ENCODE results near the gene TTC23L.
A peak's percentile ranks its signal among the peaks of the same experiment; 100 is the strongest.
"Not testable (repeated sequence)": the region's sequence is repeated elsewhere in the genome, so short reads cannot be mapped to it uniquely, and the experiment has no call there.

Gene TTC23L

DNA sequence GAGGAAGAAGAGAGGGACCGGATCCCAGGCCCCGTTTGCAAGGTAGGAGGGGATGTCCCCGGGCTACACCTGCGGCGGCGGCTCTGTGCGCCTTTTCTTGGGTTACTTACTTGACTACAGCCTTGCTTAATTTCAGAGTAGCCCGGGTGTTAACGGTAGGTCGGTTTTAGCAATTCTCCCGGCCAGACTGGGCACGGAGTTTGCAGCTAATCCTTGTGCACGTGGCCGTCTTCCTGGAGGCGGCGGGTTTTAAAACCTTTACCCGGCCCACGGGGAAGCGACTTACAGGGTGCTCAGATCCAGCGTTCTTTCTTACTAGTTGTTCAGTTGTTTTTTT lies 76.9 kb downstream of the TTC23L start:
- DNase-seq (ENCODE audit: low read depth), result peak; percentile 33
- peak overlapping the region; percentile 68 for H3K4me3 ChIP-seq (ENCODE audit: low read depth, low read length)
- TF ChIP-seq, protein P1, sequence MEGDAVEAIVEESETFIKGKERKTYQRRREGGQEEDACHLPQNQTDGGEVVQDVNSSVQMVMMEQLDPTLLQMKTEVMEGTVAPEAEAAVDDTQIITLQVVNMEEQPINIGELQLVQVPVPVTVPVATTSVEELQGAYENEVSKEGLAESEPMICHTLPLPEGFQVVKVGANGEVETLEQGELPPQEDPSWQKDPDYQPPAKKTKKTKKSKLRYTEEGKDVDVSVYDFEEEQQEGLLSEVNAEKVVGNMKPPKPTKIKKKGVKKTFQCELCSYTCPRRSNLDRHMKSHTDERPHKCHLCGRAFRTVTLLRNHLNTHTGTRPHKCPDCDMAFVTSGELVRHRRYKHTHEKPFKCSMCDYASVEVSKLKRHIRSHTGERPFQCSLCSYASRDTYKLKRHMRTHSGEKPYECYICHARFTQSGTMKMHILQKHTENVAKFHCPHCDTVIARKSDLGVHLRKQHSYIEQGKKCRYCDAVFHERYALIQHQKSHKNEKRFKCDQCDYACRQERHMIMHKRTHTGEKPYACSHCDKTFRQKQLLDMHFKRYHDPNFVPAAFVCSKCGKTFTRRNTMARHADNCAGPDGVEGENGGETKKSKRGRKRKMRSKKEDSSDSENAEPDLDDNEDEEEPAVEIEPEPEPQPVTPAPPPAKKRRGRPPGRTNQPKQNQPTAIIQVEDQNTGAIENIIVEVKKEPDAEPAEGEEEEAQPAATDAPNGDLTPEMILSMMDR (IDR thresholded peaks at IDR 0.05; ENCODE audit: insufficient read depth, low read depth, low read length, missing control alignments), result no peak

DNA sequence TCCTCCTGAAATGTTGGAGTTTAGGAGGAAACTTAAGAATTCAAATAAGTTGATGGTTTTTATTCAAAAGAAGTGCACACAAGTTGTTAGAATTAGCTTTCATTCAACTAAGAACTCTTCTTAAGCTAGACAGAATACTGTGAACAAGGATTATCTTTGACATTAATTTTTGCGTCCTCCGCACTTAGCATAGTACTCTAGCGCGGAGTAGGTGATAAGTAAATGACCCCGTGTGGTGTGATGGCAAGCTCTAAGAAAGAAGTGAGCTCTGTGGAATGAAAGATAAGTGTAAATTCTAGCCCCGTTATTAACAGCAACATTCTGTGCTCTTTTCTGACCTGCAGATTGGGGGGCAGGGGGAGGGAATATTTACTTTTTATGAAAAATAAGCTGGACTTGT lies 77.6 kb downstream of the TTC23L start:
- H3K4me3 ChIP-seq (ENCODE audit: low read depth, low read length), result peak overlapping the region; percentile 68
- DNase-seq (ENCODE audit: low read depth), result no peak
- TF ChIP-seq, protein P1 (IDR thresholded peaks at IDR 0.05; ENCODE audit: insufficient read depth, low read depth, low read length, missing control alignments), result no peak

DNA sequence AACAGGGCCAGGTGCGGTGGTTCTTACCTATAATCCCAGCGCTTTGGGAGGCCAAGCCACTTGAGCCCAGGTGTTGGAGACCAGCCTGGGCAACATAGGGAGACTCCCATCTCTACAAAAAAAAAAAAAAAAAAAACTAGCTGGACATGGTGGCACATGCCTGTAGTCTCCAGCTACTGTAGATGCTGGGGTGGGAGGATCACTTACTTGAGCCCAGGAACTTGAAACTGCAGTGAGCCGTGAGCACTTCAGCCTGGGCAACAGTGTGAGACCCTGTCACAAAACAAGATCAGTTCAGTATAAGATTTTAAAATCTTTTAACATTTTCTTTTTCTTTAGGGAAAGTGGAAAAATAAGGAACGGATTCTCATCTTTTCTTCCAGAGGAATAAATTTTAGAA lies 79.1 kb downstream of the TTC23L start:
- H3K4me3 ChIP-seq (ENCODE audit: low read depth, low read length), result no peak overlapping the region; the same call in 1 of the 2 replicates
- no peak for DNase-seq (ENCODE audit: low read depth)
- TF ChIP-seq, protein P1 (IDR thresholded peaks at IDR 0.05; ENCODE audit: insufficient read depth, low read depth, low read length, missing control alignments), result no peak

DNA sequence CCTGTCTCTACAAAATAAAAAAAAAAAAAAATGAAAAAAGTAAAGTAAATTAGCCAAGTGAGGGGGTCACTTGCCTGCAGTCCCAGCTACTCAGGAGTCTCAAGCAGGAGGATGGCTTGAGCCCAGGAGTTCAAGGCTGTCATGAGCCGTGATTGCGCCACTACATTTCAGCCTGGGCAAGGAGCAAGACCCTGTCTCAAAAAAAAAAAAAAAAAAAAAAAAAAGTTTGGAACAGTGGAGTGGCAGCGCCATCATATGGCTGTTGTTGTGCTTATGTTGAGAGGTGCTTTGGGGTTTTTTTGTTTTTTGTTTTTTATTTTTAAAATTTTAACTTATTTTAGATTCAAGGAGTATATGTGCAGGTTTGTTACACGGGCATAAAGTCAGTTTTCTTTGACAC lies 80.1 kb downstream of the TTC23L start:
- TF ChIP-seq, protein P1 (IDR thresholded peaks at IDR 0.05; ENCODE audit: insufficient read depth, low read depth, low read length, missing control alignments), result peak; percentile 12
- H3K4me3 ChIP-seq (ENCODE audit: low read depth, low read length), result no peak overlapping the region
- DNase-seq (ENCODE audit: low read depth), result no peak

DNA sequence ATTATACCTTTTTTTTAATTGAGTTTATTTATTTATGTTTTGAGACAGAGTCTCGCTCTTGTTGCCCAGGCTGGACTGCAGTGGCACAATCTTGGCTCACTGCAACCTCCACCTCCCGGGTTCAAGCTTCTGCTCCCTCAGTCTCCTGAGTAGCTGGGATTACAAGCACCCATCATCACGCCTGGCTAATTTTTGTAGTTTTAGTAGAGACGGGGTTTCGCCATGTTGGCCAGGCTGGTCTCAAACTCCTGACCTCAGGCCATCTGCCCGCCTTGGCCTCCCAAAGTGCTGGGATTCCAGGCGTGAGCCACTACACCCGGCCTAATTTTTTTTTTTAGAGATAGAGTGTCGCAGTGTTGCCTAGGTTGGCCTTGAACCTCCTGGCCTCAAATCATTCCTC lies 84.3 kb downstream of the TTC23L start:
- not testable (repeated sequence) for DNase-seq (ENCODE audit: low read depth); H3K4me3 ChIP-seq (ENCODE audit: low read depth, low read length)

DNA sequence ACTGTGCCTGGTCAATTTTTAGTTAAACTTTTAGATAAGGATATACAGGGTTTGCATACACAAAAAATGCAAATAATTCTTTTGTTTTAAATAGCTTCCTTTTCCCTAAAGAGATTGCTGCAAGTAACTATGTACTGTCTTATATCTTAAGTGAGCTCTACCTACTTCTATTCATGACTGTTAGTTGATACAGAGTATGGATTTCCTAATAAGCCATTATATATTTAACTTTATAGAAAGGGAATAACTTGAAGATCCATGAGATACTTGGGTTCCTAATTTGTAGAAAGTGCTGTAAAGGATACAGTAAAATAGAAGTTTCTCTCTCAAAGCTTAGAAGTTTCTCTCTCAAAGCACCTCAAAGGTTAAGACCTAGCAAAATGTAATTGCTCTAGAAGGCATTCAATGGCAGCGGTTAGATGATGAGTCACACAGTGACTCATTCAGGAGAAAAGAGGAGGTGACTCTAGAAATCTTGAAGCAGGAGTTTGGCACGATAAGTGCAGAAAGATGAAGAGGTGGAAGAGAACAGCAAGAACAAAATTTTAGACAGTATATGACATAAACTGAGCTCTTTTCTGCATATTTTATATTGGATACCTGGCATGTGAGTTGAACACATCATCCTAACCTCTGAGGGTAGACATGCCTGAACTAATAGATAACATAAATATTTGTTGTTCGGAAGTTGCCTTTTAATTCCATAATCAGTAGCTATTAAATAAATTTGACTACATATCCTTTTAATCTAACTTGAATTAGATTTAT lies 84.9 kb downstream of the TTC23L start:
- no peak overlapping the region for H3K4me3 ChIP-seq (ENCODE audit: low read depth, low read length)
- peak; percentile 48 for DNase-seq (ENCODE audit: low read depth)
- TF ChIP-seq, protein P1 (IDR thresholded peaks at IDR 0.05; ENCODE audit: insufficient read depth, low read depth, low read length, missing control alignments), result no peak

DNA sequence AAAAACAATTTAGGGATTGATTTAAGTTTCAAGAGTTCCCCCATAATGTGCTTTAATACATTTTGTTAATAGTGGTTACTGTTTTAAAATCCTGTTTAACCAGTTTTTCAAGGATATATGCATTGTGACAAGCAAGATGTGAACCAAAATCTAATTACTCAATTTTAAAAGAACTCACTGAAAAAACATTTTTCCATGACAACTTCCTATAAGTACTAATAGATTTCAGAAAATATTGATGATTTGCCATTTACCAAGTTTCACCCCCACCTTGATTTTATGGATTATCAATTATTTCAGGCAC lies 85.5 kb downstream of the TTC23L start:
- TF ChIP-seq, protein P1 (IDR thresholded peaks at IDR 0.05; ENCODE audit: insufficient read depth, low read depth, low read length, missing control alignments), result no peak
- no peak overlapping the region for H3K4me3 ChIP-seq (ENCODE audit: low read depth, low read length)

More for the DNA sequence above, 85.5 kb downstream of the TTC23L start:
- no peak for DNase-seq (ENCODE audit: low read depth)

All from GM12865 (cell line).